Cardiac fibroblast (primary cell): ENCODE measurements around the gene TSC22D4.
"Not testable (repeated sequence)": the region's sequence is repeated elsewhere in the genome, so short reads cannot be mapped to it uniquely, and the experiment has no call there.

Source experiments
- DNase-seq, 2 donors: peaks; one replicate each; pipeline versions ENCODE4 v3.0.0 to v3.0.0-alpha.2; 2010; ENCODE audit warnings: low read depth in 2 of 2
- H3K4me3 ChIP-seq, 2 donors: replicated peaks in 1 of 2; 1 replicate in 1 of 2; 2 replicates in 1 of 2; pipeline ENCODE4 v1.5.1; 2011; ENCODE audit warnings: low read depth in 2 of 2, low read length in 2 of 2, mild to moderate bottlenecking in 2 of 2, moderate library complexity in 1 of 2
- TF ChIP-seq, protein P1 (sequence below): IDR thresholded peaks from one replicate; pipeline ENCODE4 v1.5.1; 2011; ENCODE audit warnings: low read depth, mild to moderate bottlenecking, low read length, inconsistent platforms

Gene TSC22D4

GRCh38 chr7:100449190-100449795, 29.7 kb downstream of the TSC22D4 start:
- TF ChIP-seq, protein P1, sequence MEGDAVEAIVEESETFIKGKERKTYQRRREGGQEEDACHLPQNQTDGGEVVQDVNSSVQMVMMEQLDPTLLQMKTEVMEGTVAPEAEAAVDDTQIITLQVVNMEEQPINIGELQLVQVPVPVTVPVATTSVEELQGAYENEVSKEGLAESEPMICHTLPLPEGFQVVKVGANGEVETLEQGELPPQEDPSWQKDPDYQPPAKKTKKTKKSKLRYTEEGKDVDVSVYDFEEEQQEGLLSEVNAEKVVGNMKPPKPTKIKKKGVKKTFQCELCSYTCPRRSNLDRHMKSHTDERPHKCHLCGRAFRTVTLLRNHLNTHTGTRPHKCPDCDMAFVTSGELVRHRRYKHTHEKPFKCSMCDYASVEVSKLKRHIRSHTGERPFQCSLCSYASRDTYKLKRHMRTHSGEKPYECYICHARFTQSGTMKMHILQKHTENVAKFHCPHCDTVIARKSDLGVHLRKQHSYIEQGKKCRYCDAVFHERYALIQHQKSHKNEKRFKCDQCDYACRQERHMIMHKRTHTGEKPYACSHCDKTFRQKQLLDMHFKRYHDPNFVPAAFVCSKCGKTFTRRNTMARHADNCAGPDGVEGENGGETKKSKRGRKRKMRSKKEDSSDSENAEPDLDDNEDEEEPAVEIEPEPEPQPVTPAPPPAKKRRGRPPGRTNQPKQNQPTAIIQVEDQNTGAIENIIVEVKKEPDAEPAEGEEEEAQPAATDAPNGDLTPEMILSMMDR, result no peak
- H3K4me3 ChIP-seq, result no peak overlapping the region
- no peak for DNase-seq

DNA sequence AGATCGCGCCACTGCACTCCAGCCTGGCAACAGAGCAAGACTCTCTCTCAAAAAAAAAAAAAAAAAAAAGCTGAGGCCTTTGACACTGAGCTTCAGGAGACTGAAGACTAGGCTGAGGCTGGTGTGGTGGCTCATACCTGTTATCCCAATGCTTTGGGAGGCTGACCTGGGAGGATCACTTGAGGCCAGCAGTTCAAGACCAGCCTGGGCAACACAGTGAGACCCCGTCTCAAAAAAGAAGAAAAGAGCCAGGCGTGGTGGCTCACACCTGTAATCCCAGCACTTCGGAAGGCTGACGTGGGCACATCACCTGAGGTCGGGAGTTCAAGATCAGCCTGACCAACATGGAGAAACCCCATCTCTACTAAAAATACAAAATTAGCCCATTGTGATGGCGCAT, 31.7 kb downstream of the TSC22D4 start:
- not testable (repeated sequence) for H3K4me3 ChIP-seq, DNase-seq

GRCh38 chr7:100446040-100446439, 33.0 kb downstream of the TSC22D4 start:
- TF ChIP-seq, protein P1, result no peak
- no peak overlapping the region for H3K4me3 ChIP-seq
- peak; percentile 70 for DNase-seq

GRCh38 chr7:100444311-100445278, 34.4 kb downstream of the TSC22D4 start:
- TF ChIP-seq, protein P1, result no peak

DNA sequence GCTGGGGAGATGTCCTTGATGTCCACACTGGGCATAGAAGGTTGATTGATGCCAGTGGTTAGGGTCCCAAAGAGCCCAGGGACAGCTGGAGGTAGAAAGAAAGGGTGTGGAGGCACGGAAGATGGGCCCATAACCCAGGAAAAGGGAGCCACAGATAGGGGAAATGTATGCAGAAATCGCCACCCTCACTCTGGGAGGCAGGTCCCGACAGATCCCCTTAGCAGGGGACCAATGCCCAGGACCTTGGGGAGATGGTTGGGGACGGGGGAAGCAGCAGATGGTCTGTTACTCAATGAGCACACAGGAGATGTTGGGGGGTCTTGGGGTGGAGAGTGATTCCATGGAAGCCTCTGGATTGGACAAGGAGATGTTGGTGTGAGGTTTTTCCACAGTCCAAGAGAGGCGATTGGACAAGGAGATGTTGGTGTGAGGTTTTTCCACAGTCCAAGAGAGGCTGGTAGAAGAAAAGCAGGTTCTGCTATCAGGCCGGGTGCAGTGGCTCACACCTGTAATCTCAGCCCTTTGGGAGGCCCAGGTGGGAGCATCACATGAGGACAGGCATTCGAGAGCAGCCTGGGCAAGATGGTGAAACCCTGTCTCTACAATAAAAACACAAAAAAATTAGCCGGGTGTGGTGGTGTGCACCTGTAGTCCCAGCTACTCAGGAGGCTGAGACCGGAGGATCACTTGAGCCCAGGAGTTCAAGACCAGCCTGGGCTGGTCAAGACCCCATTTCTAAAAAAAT, 35.7 kb downstream of the TSC22D4 start:
- TF ChIP-seq, protein P1, result no peak
- no peak overlapping the region for H3K4me3 ChIP-seq
- no peak for DNase-seq

More at GRCh38 chr7:100444311-100445278, 34.4 kb downstream of the TSC22D4 start:
- DNase-seq, result peak; percentile 90 to 92
- no peak overlapping the region for H3K4me3 ChIP-seq

DNA sequence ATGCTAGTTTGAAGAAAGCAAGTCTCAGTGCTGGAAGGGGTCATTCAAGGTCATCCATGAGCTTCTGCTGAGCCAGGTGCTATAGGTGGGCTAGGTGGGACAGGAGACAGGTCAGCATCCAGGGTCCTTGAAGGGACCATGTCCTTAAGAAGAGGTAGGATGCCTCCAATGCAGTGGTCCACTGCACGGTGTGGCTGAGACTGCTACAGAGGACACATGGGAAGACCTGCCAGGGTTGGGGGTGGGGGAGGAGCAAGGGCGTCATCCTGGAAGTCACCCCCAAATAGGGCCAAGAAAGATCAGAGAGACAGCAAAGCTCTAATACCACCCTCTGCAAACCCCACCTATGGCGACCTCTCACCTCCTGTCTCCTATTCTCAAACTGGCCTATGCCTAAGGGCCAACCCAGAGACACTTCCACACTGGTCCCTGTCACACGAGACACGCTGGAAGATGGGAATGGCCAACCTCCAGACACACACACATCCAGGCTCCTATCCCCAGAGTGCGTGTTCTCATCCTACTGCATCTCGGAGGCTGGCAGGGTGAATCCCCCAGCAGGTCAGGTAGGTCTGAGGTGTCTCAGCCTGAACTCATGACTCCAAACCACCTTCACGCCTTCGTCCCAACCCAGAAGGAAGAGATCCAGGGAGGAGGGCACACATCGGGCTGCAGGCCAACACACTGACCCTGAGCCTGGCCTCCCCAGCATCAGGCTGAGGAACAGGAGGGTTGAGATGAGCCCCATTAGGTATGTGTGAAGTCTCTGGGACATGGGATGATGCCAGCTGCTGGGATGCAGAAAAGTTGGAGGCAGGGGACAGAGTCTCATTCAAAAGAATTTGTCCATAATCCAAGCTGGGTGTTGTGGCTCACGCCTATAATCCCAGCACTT, 37.1 kb downstream of the TSC22D4 start:
- TF ChIP-seq, protein P1, result no peak
- no peak for DNase-seq
- H3K4me3 ChIP-seq, result no peak overlapping the region

GRCh38 chr7:100439244-100439643, 39.8 kb downstream of the TSC22D4 start:
- DNase-seq, H3K4me3 ChIP-seq: not testable (repeated sequence)

- DNase-seq, H3K4me3 ChIP-seq: not testable (repeated sequence)
Observed at GRCh38 chr7:100438731-100439130, 40.3 kb downstream of the TSC22D4 start.
